ENCODE measurements around the gene SLC9A3. TPM values are rescaled to one million over a fixed set of nuclear protein-coding genes. Genes with fewer than 3 reads are reported as not detected.
"Not testable (repeated sequence)": the region's sequence is repeated elsewhere in the genome, so short reads cannot be mapped to it uniquely, and the experiment has no call there.

The SLC9A3 gene
- total RNA-seq, 1 donor from 2014 or later, result 1.2 TPM

GRCh38 chr5:479566-480319 is 44.5 kb downstream of the SLC9A3 start:
- DNase-seq (ENCODE audit: low spot score in 2 of 2), result no peak
- no peak for FAIRE-seq

DNA sequence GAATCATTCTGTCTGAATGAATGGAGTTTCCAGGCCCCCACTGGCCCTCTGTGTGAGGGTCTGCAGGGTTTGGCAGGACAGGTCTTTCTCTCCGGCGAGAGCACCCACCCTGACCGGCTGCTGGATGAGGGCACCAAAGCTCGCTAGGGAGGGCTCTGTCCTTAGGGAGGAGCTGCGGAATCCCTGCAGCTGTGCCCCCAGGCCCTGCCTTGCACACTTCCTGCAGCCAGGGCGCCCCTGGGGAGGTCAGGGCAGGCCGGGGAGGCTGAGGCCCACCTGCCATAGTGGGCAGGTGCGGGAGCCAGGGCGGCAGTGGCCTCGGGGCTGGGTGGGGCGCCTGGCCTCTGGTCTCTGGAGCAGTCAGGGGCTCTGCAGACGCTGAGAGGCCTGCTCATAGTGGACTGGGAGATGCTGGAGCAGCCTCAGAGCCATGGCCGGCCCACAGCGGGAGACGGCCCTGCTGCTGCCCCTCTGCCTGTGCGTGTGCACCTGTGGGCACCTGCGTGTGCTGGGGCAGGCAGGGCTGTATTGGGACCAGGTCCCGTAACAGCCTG is 45.2 kb downstream of the SLC9A3 start:
- FAIRE-seq, result no peak

GRCh38 chr5:478369-478981 is 45.8 kb downstream of the SLC9A3 start:
- DNase-seq (ENCODE audit: low spot score in 2 of 2) (no peak), FAIRE-seq (no peak)

More for the DNA sequence above, 45.2 kb downstream of the SLC9A3 start:
- DNase-seq (ENCODE audit: low spot score in 2 of 2), result no peak

- DNase-seq (ENCODE audit: low spot score in 2 of 2), result no peak
- FAIRE-seq, result no peak
Observed at GRCh38 chr5:477871-478270, 46.4 kb downstream of the SLC9A3 start.

GRCh38 chr5:477247-477646 is 47.0 kb downstream of the SLC9A3 start:
- FAIRE-seq, result no peak
- no peak for DNase-seq (ENCODE audit: low spot score in 2 of 2)

DNA sequence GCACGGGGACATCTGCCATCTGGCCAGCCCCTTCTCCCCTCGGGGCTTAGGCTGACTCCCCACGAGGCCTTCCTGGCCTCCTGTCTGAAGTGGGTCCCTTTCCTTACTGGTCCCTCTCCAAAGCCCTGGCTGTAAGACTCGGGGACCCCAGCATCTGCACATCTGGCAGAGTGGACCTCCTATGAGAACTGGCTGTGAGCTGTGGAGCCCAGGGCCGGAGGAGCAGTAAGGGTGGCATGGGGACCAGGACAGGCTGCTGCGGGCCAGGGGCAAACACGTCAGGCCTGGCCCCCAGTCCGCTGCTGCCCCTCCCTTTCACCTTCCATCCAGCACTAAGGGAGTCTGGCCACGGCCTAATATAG is 47.5 kb downstream of the SLC9A3 start:
- FAIRE-seq (no peak), DNase-seq (ENCODE audit: low spot score in 2 of 2) (no peak)

DNA sequence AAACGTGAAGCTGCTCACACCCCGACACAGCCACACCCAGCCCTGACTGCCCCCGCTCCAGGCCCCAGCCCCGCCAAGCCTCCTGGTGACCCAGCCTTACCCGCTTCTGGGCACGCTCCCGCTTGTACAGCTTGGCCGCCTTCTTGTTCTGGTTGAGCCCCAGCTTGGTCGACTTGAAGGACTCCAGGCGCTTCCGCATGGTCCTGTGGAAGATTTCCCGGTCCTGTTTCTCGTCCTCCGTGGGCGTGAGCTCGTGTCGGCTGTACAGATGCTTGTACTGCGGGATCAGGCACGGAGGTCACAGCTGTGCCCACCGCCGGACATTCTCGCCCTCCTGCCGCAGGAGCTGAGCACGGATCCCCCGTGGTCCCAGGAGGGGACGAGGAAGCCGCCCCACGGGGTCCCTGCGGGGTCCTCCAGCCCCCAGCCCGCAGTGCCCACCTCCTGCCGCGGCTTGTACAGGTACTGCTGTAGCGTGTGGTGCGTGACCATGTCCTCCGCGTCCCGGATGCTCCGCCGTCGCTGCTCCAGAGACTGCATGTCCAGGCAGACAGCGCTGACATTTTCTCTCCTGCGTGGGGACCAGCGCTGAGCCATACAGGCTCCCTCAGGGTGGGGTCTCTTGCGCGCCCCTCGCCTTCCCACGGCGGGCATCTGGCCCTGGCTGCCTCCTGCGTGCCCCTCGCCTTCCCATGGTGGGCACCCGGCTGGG is 48.0 kb downstream of the SLC9A3 start:
- DNase-seq (ENCODE audit: low spot score in 2 of 2), result no peak
- no peak for FAIRE-seq

DNA sequence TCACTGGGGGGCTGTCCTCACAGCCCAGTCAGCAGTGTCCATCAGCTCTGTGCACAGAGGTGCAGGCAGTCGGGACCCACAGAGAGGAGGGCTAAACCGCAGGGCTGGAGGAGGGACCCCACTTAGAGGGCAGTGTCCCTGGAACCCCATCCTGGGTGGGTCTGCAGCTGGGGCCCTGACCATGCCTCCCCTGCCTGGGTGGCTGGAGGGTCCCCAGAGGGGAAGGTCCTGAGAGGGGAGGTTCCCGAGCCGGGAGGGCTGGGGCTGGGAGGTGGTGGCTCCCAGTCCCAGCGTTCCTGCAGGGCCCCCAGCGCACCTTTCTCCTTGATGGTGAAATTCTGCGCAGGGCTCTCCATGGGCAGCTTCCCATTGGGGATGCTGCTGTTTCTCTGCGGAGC is 48.5 kb downstream of the SLC9A3 start:
- FAIRE-seq (no peak), DNase-seq (ENCODE audit: low spot score in 2 of 2) (no peak)

DNA sequence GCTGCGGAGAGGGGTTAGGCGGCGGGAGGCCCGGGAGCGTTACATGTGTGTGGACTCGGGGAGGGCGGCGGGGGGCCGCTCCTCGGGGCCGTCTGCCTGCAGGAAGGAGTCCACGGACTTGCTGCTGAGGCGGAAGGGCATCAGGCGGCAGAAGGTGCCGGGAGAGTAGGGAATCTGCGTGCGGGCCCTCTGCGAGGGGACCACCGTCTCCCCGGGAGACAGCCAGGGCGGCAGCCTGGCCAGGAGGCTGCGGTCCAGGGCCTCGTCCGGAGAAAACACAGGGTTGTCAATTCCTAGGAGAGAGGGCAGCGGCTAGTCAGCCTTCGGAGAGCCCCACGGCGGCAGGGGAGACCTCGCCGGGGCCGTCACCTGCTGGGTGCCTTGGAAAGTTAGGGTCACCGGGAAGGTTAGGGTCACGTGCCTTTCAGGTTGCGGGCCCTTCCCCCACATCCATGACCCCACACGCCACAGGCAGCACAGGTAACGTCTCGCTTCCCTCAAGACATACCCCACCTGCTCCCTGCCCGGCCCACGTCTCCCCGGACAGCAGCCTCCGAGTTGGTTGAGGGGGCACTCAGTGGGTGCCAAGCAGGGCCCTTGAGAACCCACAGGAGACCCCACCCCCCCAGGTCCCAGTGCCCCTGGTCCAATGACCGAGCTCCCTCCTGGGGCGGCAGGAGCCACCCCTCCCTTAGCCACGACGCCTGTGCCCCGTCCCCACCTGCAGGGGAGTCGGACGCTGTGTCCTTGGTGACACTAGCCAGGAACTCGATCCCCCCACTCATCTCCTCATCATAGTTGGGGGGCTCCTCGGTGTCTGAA is 49.2 kb downstream of the SLC9A3 start:
- no peak for DNase-seq (ENCODE audit: low spot score in 2 of 2)
- no peak for FAIRE-seq

DNA sequence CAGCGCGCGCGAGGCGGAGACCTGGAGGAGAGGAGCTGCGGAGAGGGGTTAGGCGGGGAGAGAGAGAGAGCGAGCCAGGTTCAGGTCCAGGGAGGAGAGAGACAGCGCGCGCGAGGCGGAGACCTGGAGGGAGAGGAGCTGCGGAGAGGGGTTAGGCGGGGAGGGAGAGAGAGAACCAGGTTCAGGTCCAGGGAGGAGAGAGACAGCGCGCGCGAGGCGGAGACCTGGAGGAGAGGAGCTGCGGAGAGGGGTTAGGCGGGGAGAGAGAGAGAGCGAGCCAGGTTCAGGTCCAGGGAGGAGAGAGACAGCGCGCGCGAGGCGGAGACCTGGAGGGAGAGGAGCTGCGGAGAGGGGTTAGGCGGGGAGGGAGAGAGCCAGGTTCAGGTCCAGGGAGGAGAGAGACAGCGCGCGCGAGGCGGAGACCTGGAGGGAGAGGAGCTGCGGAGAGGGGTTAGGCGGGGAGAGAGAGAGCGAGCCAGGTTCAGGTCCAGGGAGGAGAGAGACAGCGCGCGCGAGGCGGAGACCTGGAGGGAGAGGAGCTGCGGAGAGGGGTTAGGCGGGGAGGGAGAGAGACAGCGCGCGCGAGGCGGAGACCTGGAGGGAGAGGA is 49.9 kb downstream of the SLC9A3 start:
- not testable (repeated sequence) for DNase-seq (ENCODE audit: low spot score in 2 of 2); FAIRE-seq

- FAIRE-seq (no peak), DNase-seq (ENCODE audit: low spot score in 2 of 2) (peak in 1 of 2 donors; percentile 54)
Observed at GRCh38 chr5:473551-474192, 50.6 kb downstream of the SLC9A3 start.

GRCh38 chr5:472656-473550 is 51.3 kb downstream of the SLC9A3 start:
- no peak for FAIRE-seq
- DNase-seq (ENCODE audit: low spot score in 2 of 2), result peak; percentile 100

DNA sequence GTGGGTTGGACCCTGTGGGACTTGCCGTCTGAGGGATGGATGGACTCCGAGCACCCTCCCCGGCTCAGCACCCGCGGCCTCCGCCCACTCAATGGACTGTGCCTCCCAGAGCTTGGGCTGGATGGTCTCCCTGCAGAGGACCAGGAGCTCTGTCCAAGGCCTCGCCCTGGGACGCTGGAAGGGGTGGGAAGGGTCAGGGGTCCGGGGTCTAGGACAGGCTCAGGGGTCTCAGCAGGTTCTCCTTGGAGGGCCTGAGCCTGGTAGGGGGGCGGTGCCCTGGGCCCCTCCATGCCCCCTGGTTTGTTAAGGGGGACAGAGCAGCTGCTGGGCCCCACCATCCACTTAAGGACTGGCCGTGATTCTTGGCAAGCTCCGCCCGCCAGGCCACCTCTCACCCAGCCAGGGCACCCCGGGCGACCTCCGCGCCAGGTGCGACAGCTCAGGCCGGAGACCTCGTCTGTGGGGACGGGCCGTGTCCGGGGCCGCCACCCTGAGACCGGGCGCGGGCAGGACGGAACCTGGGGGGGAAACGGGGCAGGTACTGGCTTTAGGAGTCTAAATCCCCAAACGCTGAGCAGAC is 52.1 kb downstream of the SLC9A3 start:
- no peak for FAIRE-seq

GRCh38 chr5:471750-472058 is 52.5 kb downstream of the SLC9A3 start:
- DNase-seq (ENCODE audit: low spot score in 2 of 2) (peak in 1 of 2 donors; percentile 31), FAIRE-seq (no peak)

More for the DNA sequence above, 52.1 kb downstream of the SLC9A3 start:
- peak in 1 of 2 donors; percentile 39 for DNase-seq (ENCODE audit: low spot score in 2 of 2)

DNA sequence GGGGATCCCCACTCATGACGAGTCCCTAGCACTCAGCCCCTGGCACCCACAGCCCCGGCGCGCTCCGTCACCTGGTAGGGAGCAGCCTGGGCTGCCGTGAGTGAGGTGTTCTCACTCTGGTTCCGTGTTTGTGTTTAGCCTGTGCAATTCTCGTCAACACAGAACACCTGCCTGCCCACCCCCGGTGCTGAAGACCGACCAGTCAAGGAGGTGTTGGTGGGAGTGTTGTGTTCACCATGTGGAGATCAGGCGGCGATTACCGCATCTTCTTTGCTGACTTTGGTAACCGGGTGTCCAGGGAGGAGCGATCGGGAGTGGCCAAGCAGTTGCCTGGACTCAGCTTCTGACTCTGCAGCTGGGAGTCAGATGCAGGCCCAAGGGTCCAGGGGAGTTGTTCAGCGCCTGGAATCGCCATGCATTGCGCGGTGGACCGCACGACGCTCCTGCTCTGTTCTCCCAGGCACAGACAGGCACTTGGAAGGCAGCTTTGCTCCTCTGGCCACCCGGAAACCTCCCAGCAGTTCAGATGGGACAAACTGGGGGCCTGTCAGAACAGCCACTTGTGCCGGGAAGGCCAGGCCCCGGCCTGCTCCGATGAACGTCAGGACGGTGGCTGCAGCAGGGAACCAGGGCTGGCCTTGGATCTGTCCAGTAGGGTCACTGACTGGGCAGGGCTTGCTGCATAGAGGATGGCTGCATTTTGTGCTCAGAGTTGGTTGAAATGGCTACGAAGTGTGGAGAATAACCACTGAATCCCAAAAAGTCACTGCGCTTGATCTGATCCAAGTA is 53.1 kb downstream of the SLC9A3 start:
- DNase-seq (ENCODE audit: low spot score in 2 of 2), result no peak

GRCh38 chr5:469752-470483 is 54.3 kb downstream of the SLC9A3 start:
- FAIRE-seq (no peak), DNase-seq (ENCODE audit: low spot score in 2 of 2) (no peak)

More for the DNA sequence above, 53.1 kb downstream of the SLC9A3 start:
- FAIRE-seq, result no peak

GRCh38 chr5:468401-468800 is 55.8 kb downstream of the SLC9A3 start:
- DNase-seq (ENCODE audit: low spot score in 2 of 2) (no peak), FAIRE-seq (no peak)

Measured in frontal cortex (tissue), 4 donors.